ENCODE data around the gene COL1A1. TPM values are rescaled to one million over a fixed set of nuclear protein-coding genes. Genes with fewer than 3 reads are reported as not detected.

The COL1A1 gene
- total RNA-seq, 1 donor from 2014 or later = 12,796 TPM

DNA sequence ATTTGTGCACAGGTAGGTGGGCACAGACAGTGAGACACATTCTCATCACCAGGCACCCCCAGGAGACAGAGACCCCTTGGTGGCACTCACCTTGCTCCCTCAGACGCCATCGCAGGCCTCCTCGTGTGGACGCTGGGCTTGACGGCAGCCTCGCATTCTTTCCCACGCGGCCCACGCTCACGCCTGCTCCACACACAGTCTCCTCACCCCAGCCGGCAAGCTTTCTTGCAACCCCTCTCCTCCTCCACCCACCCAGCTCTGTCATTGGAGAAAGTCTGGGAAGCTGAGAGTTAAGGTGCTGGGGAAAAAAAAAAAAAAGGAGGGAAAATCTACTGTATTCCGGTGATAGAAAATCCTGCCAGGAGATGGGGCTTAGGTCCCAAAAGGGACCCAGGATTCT, 20.8 kb downstream of the COL1A1 start:
- TF ChIP-seq, protein P1, sequence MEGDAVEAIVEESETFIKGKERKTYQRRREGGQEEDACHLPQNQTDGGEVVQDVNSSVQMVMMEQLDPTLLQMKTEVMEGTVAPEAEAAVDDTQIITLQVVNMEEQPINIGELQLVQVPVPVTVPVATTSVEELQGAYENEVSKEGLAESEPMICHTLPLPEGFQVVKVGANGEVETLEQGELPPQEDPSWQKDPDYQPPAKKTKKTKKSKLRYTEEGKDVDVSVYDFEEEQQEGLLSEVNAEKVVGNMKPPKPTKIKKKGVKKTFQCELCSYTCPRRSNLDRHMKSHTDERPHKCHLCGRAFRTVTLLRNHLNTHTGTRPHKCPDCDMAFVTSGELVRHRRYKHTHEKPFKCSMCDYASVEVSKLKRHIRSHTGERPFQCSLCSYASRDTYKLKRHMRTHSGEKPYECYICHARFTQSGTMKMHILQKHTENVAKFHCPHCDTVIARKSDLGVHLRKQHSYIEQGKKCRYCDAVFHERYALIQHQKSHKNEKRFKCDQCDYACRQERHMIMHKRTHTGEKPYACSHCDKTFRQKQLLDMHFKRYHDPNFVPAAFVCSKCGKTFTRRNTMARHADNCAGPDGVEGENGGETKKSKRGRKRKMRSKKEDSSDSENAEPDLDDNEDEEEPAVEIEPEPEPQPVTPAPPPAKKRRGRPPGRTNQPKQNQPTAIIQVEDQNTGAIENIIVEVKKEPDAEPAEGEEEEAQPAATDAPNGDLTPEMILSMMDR (IDR thresholded peaks at IDR 0.05; ENCODE audit: insufficient read depth, low read depth, low read length) = no peak
- TF ChIP-seq EZH2 (IDR thresholded peaks at IDR 0.05; ENCODE audit: insufficient read depth, low read length) = no peak
- Histone ChIP-seq H3K4me3 (ENCODE audit: insufficient read depth, low read depth, low read length) (no peak overlapping the region), H3K9ac (ENCODE audit: low read length) (peak overlapping the region; percentile 53), H2AFZ (ENCODE audit: low read depth, low read length) (no peak overlapping the region), H3K9me3 (ENCODE audit: insufficient read depth, low read depth, low read length) (no peaks in the 10 kb centered on the region), H3K27ac (ENCODE audit: low read depth, low read length) (peak overlapping the region; percentile 100), H3K79me2 (ENCODE audit: insufficient read depth, low read length) (peaks cover 4% of the 10 kb centered on the region), H3K27me3 (ENCODE audit: insufficient read depth, low read length) (no peaks in the 10 kb centered on the region), H3K4me1 (ENCODE audit: insufficient read depth, low read length) (peaks cover 35% of the 10 kb centered on the region), H3K4me2 (ENCODE audit: low read length) (no peak overlapping the region), H4K20me1 (ENCODE audit: insufficient read depth, low read length) (peaks cover 42% of the 10 kb centered on the region), H3K36me3 (ENCODE audit: insufficient read depth, low read length) (peaks cover 18% of the 10 kb centered on the region)
- FAIRE-seq (no peak), DNase-seq (ENCODE audit: low read depth) (no peak)
- H3K27ac Mint-ChIP-seq (ENCODE audit: unreplicated experiment) = peak overlapping the region; percentile 98
- peaks cover 25% of the 10 kb centered on the region for H3K36me3 Mint-ChIP-seq (ENCODE audit: low read depth, unreplicated experiment)
- H3K9me3 Mint-ChIP-seq (ENCODE audit: unreplicated experiment) = peaks cover 3% of the 10 kb centered on the region
- peaks cover 70% of the 10 kb centered on the region for H3K4me1 Mint-ChIP-seq (ENCODE audit: low read depth, unreplicated experiment)
- H3K27me3 Mint-ChIP-seq (ENCODE audit: low read depth, unreplicated experiment) = no peaks in the 10 kb centered on the region
- peak overlapping the region; percentile 58 for H3K4me3 Mint-ChIP-seq (ENCODE audit: unreplicated experiment)

DNA sequence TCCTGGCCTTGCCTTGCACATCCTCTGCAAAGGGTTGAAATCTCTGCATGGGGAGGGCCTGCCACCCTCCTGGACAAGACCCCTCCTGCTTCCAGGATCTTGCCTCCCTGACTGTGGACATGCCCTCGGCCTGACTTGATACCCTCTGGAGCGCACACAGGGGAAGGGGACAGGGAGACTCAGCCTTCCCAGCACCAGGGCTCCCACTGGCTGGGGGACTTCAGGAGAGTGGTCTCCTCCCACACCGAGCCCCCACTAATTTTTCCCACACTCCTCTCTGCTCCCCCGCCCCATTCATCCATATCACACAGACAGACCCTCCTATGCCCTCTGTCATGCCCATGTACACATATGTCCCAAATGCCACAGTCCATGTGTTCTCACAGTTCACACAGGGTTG, 21.3 kb downstream of the COL1A1 start:
- DNase-seq (ENCODE audit: low read depth) (no peak), FAIRE-seq (no peak)
- peaks cover 4% of the 10 kb centered on the region for H3K79me2 ChIP-seq (ENCODE audit: insufficient read depth, low read length)
- no peak overlapping the region for H3K4me3 Mint-ChIP-seq (ENCODE audit: unreplicated experiment)
- no peak overlapping the region for H3K4me3 ChIP-seq (ENCODE audit: insufficient read depth, low read depth, low read length)
- peaks cover 66% of the 10 kb centered on the region for H3K4me1 Mint-ChIP-seq (ENCODE audit: low read depth, unreplicated experiment)
- no peak overlapping the region for H2AFZ ChIP-seq (ENCODE audit: low read depth, low read length)
- H3K4me1 ChIP-seq (ENCODE audit: insufficient read depth, low read length) = peaks cover 32% of the 10 kb centered on the region
- H4K20me1 ChIP-seq (ENCODE audit: insufficient read depth, low read length) = peaks cover 37% of the 10 kb centered on the region
- H3K9me3 ChIP-seq (ENCODE audit: insufficient read depth, low read depth, low read length) = no peaks in the 10 kb centered on the region
- TF ChIP-seq, protein P1 (IDR thresholded peaks at IDR 0.05; ENCODE audit: insufficient read depth, low read depth, low read length) = no peak
- TF ChIP-seq EZH2 (IDR thresholded peaks at IDR 0.05; ENCODE audit: insufficient read depth, low read length) = no peak
- peaks cover 3% of the 10 kb centered on the region for H3K9me3 Mint-ChIP-seq (ENCODE audit: unreplicated experiment)
- H3K27me3 ChIP-seq (ENCODE audit: insufficient read depth, low read length) = no peaks in the 10 kb centered on the region
- no peaks in the 10 kb centered on the region for H3K27me3 Mint-ChIP-seq (ENCODE audit: low read depth, unreplicated experiment)
- H3K27ac Mint-ChIP-seq (ENCODE audit: unreplicated experiment) = peak overlapping the region; percentile 98
- H3K27ac ChIP-seq (ENCODE audit: low read depth, low read length) = peak overlapping the region; percentile 100
- H3K36me3 Mint-ChIP-seq (ENCODE audit: low read depth, unreplicated experiment) = peaks cover 23% of the 10 kb centered on the region
- H3K9ac ChIP-seq (ENCODE audit: low read length) = peak overlapping the region; percentile 85
- H3K36me3 ChIP-seq (ENCODE audit: insufficient read depth, low read length) = peaks cover 13% of the 10 kb centered on the region
- H3K4me2 ChIP-seq (ENCODE audit: low read length) = no peak overlapping the region

DNA sequence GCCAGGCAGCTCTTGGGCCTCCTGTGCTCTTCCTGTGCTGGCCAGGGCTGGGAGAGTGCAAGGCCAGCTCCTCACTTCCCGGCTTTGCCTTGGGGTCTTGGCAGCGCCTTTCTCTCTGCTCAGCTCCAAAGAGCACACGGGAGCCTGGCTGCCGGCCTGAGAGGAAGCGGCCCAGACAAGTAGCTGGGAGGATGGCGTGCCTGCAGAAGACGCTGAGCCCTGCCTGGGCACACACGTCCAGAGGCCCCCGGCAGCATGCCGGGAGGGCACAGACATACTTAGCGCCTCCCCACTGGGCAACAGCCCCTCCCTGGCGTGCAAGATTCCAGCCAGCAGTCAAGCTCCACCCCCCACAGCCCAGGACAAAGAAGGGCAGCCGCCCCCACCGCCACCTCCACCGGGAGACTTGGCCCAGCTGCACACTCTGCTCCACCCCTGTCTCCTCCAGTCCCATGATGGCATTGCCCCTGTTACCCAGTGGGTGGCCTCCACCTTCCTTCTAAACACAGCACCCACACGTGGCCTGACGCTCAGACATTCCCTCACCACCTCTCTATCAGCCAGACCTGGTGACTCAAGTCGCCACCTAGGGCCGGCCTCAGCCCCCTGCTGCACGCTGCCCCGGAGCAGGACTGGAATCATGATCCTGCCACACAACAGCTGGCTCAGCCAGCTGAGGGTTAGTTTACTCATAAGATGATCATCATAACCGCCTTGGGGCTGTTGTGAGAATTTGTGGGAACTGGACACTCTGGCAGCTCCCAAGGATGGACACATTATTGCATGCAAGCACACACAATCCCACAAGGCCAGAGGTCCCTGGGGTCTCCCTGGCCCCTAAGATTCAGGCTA, 23.2 kb downstream of the COL1A1 start:
- Mint-ChIP-seq H3K27ac (ENCODE audit: unreplicated experiment) (peak overlapping the region; percentile 98), H3K4me1 (ENCODE audit: low read depth, unreplicated experiment) (peaks cover 68% of the 10 kb centered on the region), H3K27me3 (ENCODE audit: low read depth, unreplicated experiment) (no peaks in the 10 kb centered on the region), H3K4me3 (ENCODE audit: unreplicated experiment) (peak overlapping the region; percentile 56), H3K36me3 (ENCODE audit: low read depth, unreplicated experiment) (peaks cover 16% of the 10 kb centered on the region), H3K9me3 (ENCODE audit: unreplicated experiment) (peaks cover 3% of the 10 kb centered on the region)
- DNase-seq (ENCODE audit: low read depth) = peak; percentile 97
- no peak overlapping the region for H2AFZ ChIP-seq (ENCODE audit: low read depth, low read length)
- H3K4me2 ChIP-seq (ENCODE audit: low read length) = peak overlapping the region; percentile 51
- H3K4me3 ChIP-seq (ENCODE audit: insufficient read depth, low read depth, low read length) = no peak overlapping the region
- peak; percentile 95 for FAIRE-seq
- H3K79me2 ChIP-seq (ENCODE audit: insufficient read depth, low read length) = peaks cover 4% of the 10 kb centered on the region
- H3K9ac ChIP-seq (ENCODE audit: low read length) = peak overlapping the region; percentile 85
- H3K36me3 ChIP-seq (ENCODE audit: insufficient read depth, low read length) = peaks cover 6% of the 10 kb centered on the region
- H3K27ac ChIP-seq (ENCODE audit: low read depth, low read length) = peak overlapping the region; percentile 100
- H3K4me1 ChIP-seq (ENCODE audit: insufficient read depth, low read length) = peaks cover 37% of the 10 kb centered on the region
- peaks cover 20% of the 10 kb centered on the region for H4K20me1 ChIP-seq (ENCODE audit: insufficient read depth, low read length)
- H3K9me3 ChIP-seq (ENCODE audit: insufficient read depth, low read depth, low read length) = no peaks in the 10 kb centered on the region
- no peaks in the 10 kb centered on the region for H3K27me3 ChIP-seq (ENCODE audit: insufficient read depth, low read length)
- no peak for TF ChIP-seq EZH2 (IDR thresholded peaks at IDR 0.05; ENCODE audit: insufficient read depth, low read length)
- TF ChIP-seq, protein P1 (IDR thresholded peaks at IDR 0.05; ENCODE audit: insufficient read depth, low read depth, low read length) = peak; percentile 30
